ENCODE measurements around the gene USP17L12.
"Not testable (repeated sequence)": the region's sequence is repeated elsewhere in the genome, so short reads cannot be mapped to it uniquely, and the experiment has no call there.

GRCh38 chr4:9243579-9243978 lies 23.6 kb downstream of the USP17L12 start, which contains the start of gene USP17L17:
- TF ChIP-seq, protein P1, sequence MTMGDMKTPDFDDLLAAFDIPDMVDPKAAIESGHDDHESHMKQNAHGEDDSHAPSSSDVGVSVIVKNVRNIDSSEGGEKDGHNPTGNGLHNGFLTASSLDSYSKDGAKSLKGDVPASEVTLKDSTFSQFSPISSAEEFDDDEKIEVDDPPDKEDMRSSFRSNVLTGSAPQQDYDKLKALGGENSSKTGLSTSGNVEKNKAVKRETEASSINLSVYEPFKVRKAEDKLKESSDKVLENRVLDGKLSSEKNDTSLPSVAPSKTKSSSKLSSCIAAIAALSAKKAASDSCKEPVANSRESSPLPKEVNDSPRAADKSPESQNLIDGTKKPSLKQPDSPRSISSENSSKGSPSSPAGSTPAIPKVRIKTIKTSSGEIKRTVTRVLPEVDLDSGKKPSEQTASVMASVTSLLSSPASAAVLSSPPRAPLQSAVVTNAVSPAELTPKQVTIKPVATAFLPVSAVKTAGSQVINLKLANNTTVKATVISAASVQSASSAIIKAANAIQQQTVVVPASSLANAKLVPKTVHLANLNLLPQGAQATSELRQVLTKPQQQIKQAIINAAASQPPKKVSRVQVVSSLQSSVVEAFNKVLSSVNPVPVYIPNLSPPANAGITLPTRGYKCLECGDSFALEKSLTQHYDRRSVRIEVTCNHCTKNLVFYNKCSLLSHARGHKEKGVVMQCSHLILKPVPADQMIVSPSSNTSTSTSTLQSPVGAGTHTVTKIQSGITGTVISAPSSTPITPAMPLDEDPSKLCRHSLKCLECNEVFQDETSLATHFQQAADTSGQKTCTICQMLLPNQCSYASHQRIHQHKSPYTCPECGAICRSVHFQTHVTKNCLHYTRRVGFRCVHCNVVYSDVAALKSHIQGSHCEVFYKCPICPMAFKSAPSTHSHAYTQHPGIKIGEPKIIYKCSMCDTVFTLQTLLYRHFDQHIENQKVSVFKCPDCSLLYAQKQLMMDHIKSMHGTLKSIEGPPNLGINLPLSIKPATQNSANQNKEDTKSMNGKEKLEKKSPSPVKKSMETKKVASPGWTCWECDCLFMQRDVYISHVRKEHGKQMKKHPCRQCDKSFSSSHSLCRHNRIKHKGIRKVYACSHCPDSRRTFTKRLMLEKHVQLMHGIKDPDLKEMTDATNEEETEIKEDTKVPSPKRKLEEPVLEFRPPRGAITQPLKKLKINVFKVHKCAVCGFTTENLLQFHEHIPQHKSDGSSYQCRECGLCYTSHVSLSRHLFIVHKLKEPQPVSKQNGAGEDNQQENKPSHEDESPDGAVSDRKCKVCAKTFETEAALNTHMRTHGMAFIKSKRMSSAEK (CRISPR knock-in tag; IDR thresholded peaks at IDR 0.05; ENCODE audit: borderline replicate concordance): not testable (repeated sequence)
- TF ChIP-seq CREM (CRISPR knock-in tag; IDR thresholded peaks at IDR 0.05): not testable (repeated sequence)
- TF ChIP-seq, protein P2, sequence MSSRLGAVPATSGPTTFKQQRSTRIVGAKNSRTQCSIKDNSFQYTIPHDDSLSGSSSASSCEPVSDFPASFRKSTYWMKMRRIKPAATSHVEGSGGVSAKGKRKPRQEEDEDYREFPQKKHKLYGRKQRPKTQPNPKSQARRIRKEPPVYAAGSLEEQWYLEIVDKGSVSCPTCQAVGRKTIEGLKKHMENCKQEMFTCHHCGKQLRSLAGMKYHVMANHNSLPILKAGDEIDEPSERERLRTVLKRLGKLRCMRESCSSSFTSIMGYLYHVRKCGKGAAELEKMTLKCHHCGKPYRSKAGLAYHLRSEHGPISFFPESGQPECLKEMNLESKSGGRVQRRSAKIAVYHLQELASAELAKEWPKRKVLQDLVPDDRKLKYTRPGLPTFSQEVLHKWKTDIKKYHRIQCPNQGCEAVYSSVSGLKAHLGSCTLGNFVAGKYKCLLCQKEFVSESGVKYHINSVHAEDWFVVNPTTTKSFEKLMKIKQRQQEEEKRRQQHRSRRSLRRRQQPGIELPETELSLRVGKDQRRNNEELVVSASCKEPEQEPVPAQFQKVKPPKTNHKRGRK (CRISPR knock-in tag; IDR thresholded peaks at IDR 0.05; ENCODE audit: borderline replicate concordance): not testable (repeated sequence)
